HEK293T (cell line): ENCODE data around the gene SH3RF2.

ENCODE experiments used
- CTCF ChIA-PET: fragments of 350-600 bp; formaldehyde crosslinking; extraction: SDS; loops from one replicate; lab custom pipeline; 2021; ENCODE audit warnings: antibody characterized with exemption, inconsistent platforms; lab: Yijun Ruan, JAX
- POLR2A ChIA-PET: fragments of 350-600 bp; formaldehyde crosslinking; extraction: SDS; loops from one replicate; lab custom pipeline; 2020; ENCODE audit warnings: antibody characterized with exemption, inconsistent platforms; lab: Yijun Ruan, JAX
- DNase-seq: peaks from one replicate; pipeline ENCODE4 v3.0.0; 2012; ENCODE audit warnings: mixed read lengths; ENCODE audit errors: extremely low spot score
- ARNT ChIP-seq: fragments of 450-650 bp; IDR thresholded peaks from 2 replicates; pipeline ENCODE4 v1.6.1; 2017; ENCODE audit warnings: mild to moderate bottlenecking
- BHLHE40 ChIP-seq: fragments of 450-650 bp; IDR thresholded peaks from 2 replicates; pipeline ENCODE4 v1.6.1; 2016; ENCODE audit warnings: mild to moderate bottlenecking, moderate library complexity, borderline replicate concordance
- CTBP1 ChIP-seq: fragments of 450-650 bp; IDR thresholded peaks from 2 replicates; pipeline ENCODE4 v1.6.1; 2016; ENCODE audit warnings: borderline replicate concordance
- ELF4 ChIP-seq: fragments of 450-650 bp; IDR thresholded peaks from 2 replicates; pipeline ENCODE4 v1.6.1; 2017; ENCODE audit warnings: antibody characterized with exemption
- FOXA1 ChIP-seq: fragments of 450-650 bp; IDR thresholded peaks from 2 replicates; pipeline ENCODE4 v1.6.1; 2016; ENCODE audit warnings: mild to moderate bottlenecking
- FOXK2 ChIP-seq: fragments of 450-650 bp; IDR thresholded peaks from 2 replicates; pipeline ENCODE4 v1.6.1; 2016; ENCODE audit warnings: mild to moderate bottlenecking
- FOXM1 ChIP-seq: fragments of 450-650 bp; IDR thresholded peaks from 2 replicates; pipeline ENCODE4 v1.6.1; 2017; ENCODE audit warnings: mild to moderate bottlenecking, borderline replicate concordance
- HDGF ChIP-seq: fragments of 450-650 bp; IDR thresholded peaks from 2 replicates; pipeline ENCODE4 v1.6.1; 2017; ENCODE audit warnings: antibody characterized with exemption, borderline replicate concordance
- L3MBTL2 ChIP-seq: fragments of 450-650 bp; conservative IDR thresholded peaks from 2 replicates; pipeline ENCODE4 v1.6.1; 2016; ENCODE audit warnings: mild to moderate bottlenecking
- LEF1 ChIP-seq: fragments of 450-650 bp; IDR thresholded peaks from 2 replicates; pipeline ENCODE4 v1.6.1; 2017; ENCODE audit warnings: mild to moderate bottlenecking, borderline replicate concordance
- NFRKB ChIP-seq: fragments of 450-650 bp; IDR thresholded peaks from 2 replicates; pipeline ENCODE4 v1.6.1; 2016; ENCODE audit warnings: mild to moderate bottlenecking, moderate library complexity
- SP1 ChIP-seq: fragments of 450-650 bp; IDR thresholded peaks from 2 replicates; pipeline ENCODE4 v1.6.1; 2017
- SUZ12 ChIP-seq: fragments of 450-650 bp; IDR thresholded peaks from 2 replicates; pipeline ENCODE4 v1.6.1; 2016; ENCODE audit warnings: mild to moderate bottlenecking
- TARDBP ChIP-seq: fragments of 450-650 bp; IDR thresholded peaks from 2 replicates; pipeline ENCODE4 v1.6.1; 2016
- ZNF384 ChIP-seq: fragments of 450-650 bp; IDR thresholded peaks from 2 replicates; pipeline ENCODE4 v1.6.1; 2016
- TF ChIP-seq, protein P1 (sequence below): fragments of 450-650 bp; IDR thresholded peaks from 2 replicates; pipeline ENCODE4 v1.6.1; 2016

The SH3RF2 gene

DNA sequence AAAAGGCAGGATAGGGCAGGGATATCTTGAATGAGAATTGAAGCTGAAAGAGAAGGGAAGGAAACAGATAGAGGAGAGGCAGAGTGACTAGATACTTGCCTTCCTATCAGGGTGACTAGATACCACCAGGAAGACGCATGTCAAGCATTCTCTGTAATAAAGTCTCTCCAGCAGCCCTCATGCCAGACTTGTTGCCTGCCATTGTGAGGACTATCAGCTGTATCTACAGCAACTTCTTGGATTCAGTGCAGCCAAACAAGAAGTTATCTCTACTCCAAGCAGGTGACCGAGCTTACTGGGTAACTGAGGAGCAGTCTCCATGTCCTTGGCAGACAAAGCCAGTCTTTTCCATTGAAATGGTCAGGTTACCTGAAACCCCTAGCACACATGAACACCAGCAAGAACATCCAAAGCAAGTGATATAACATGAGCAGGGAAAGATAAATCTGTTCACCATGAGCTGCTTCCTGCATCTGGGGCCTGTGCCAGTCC is 9.3 kb downstream of the SH3RF2 start:
- CTCF ChIA-PET: interaction anchor here (0.6 to 2.0 kb wide), 4 partner anchors 31 to 122 kb away, joined by 3 to 6 read pairs (median 4); no protein-coding TSS in a partner anchor
- no peak for TF ChIP-seq LEF1
- no peak for TF ChIP-seq L3MBTL2
- POLR2A ChIA-PET: interaction anchor here (3.7 kb wide), 1 partner anchor 9 kb away, joined by 27 read pairs; the partner anchor contains the start of gene SH3RF2
- DNase-seq: no peak

DNA sequence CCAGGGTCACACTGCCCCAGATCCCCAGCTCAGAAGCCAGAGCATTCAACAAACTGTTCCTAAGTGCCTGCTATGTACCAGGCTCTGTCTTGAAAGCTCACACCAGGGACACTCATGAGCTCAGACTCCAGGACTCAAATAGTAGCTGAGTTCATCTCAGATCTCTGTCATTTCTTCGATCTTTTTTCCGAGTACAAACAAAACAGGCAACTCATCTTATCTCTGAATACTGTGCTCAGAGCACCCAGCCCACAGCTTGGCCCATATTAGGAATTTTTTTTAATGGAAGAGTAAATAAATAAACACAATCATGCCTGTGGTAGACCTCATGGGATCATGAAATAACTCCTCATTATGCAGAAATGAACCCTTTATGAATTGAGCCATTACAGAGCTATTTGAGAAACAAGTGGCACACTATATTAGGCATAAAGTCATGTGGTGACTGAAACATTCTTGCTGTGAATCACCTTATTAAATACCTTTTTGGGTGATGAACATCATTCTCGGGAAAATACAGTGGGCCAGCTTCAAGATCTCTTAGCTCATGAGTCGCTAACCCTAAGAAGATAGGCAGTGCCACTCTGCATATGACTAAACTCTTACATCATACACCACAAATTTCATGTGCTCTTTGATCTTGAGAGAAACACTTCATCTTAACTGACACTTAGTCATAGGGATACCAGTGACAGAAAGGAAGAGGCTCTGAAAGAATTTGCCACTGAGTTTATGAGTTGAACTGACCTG is 9.9 kb downstream of the SH3RF2 start:
- TF ChIP-seq L3MBTL2 (no peak), FOXA1 (no peak), NFRKB (no peak), ZNF384 (no peak), ELF4 (no peak)
- TF ChIP-seq, protein P1, sequence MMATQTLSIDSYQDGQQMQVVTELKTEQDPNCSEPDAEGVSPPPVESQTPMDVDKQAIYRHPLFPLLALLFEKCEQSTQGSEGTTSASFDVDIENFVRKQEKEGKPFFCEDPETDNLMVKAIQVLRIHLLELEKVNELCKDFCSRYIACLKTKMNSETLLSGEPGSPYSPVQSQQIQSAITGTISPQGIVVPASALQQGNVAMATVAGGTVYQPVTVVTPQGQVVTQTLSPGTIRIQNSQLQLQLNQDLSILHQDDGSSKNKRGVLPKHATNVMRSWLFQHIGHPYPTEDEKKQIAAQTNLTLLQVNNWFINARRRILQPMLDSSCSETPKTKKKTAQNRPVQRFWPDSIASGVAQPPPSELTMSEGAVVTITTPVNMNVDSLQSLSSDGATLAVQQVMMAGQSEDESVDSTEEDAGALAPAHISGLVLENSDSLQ: peak; percentile 50; the same call in 1 of the 2 replicates
- ChIA-PET CTCF (interaction anchor here (0.5 to 2.0 kb wide), 5 partner anchors 31 to 95 kb away, joined by 3 to 6 read pairs (median 4); no protein-coding TSS in a partner anchor), POLR2A (interaction anchor here (3.7 kb wide), 1 partner anchor 10 kb away, joined by 27 read pairs; the partner anchor contains the start of gene SH3RF2)
- DNase-seq: no peak

DNA sequence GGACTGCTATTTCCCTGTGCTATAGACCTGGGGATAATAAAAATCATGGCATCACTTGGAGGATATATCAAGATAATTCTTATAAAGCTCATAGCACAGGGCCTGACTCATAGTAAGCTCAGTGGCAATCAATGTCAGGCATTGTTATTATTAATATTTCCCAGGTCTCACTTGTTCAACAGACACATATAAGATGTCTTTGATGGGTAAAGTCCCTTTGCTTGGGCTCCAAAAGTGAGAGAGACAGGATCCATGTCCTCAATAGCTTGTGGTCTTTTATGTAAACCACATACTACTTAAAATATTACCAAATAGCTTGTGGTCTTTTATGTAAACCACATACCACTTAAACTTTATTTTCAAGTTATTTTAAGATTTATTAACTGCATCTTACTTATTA is 11.2 kb downstream of the SH3RF2 start:
- ChIA-PET POLR2A (interaction anchor here (3.7 kb wide), 1 partner anchor 11 kb away, joined by 27 read pairs; the partner anchor contains the start of gene SH3RF2), CTCF (no interaction called here)
- DNase-seq: no peak
- TF ChIP-seq, protein P1: no peak
- no peak for TF ChIP-seq L3MBTL2
- no peak for TF ChIP-seq TARDBP
- TF ChIP-seq SP1: no peak
- no peak for TF ChIP-seq ARNT
- TF ChIP-seq SUZ12: no peak
- no peak for TF ChIP-seq NFRKB
- no peak for TF ChIP-seq LEF1

DNA sequence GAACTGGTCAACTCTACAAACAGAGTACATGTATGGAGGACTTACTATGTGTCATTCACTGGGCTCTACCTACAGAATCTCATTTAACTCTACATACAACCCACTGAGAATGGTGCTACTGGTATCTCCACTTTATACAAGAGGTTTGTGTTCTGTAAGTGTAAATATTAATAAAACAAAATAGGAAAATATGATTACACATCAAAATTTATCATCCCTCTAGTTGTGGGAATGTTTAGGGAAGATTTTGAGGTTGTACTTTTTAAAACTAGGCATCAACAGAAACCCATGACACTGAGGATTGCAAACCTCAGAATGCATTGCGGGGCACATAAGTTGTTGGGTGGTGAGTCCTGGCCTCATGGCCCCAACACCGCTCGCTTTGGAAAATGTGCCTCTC is 11.7 kb downstream of the SH3RF2 start:
- TF ChIP-seq CTBP1: no peak
- TF ChIP-seq ELF4: no peak
- TF ChIP-seq ZNF384: no peak
- TF ChIP-seq ARNT: no peak
- no peak for TF ChIP-seq FOXA1
- TF ChIP-seq L3MBTL2: no peak
- TF ChIP-seq FOXK2: no peak
- no peak for TF ChIP-seq LEF1
- no peak for TF ChIP-seq SUZ12
- TF ChIP-seq, protein P1: no peak
- no peak for TF ChIP-seq SP1
- TF ChIP-seq NFRKB: no peak
- TF ChIP-seq HDGF: no peak
- TF ChIP-seq TARDBP: no peak
- ChIA-PET POLR2A (interaction anchor here (3.7 kb wide), 1 partner anchor 11 kb away, joined by 27 read pairs; the partner anchor contains the start of gene SH3RF2), CTCF (no interaction called here)
- no peak for DNase-seq

DNA sequence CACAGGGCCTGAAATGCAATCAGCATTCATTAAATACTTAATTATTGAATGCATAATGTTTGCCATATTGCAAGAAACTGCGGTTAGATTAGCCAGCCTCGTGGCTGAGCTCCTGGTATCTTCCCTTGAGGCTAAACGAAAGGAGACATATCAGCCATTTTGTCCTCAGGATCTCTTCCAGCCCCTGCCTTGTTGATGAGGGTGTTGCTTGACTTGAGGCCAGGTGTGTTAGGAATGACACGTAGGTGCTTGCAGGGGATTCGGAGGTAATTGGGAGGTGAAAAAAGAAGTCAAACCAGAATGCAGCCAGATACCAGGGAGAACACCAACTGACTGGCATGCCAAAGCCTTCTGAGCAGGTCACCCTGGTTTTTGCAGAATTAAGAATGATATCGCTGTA is 12.5 kb downstream of the SH3RF2 start:
- no peak for DNase-seq
- TF ChIP-seq ZNF384 (no peak), TARDBP (no peak), L3MBTL2 (no peak), SUZ12 (no peak), ELF4 (no peak)
- TF ChIP-seq, protein P1: no peak
- POLR2A ChIA-PET: no interaction called here
- CTCF ChIA-PET: interaction anchor here (1.0 kb wide), 1 partner anchor 8 kb away, joined by 3 read pairs; no protein-coding TSS in a partner anchor

DNA sequence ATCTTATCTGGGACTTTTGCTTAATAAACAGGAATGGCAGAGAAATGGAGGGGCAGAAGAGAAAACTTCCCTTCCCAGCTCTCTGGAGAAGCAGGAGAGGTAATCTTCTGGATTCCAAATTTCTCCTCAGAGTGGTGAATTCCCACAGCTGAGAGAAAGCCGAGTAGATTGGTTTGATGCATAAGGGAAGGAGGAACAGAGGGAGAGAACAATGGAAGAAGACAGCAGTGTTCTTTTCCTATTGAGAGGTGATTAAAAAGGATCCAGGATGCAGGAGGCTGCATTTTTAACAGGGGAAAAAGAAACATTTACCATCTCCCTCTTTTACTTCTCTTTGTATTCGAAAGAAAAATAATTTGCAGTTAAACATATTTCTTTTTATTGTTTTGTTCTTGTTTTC is 13.1 kb downstream of the SH3RF2 start:
- ChIA-PET CTCF (interaction anchor here (1.0 kb wide), 1 partner anchor 9 kb away, joined by 3 read pairs; no protein-coding TSS in a partner anchor), POLR2A (no interaction called here)
- TF ChIP-seq BHLHE40 (no peak), HDGF (no peak), SUZ12 (no peak), FOXA1 (no peak), ELF4 (no peak), FOXK2 (no peak), L3MBTL2 (no peak), SP1 (no peak), TARDBP (no peak), NFRKB (no peak), ARNT (no peak), LEF1 (no peak), CTBP1 (no peak), FOXM1 (no peak), ZNF384 (no peak)
- DNase-seq: no peak
